Cerebellar cortex (tissue), 1 donor: Measurements from ENCODE around the gene SLC38A1.
"Not testable (repeated sequence)": the region's sequence is repeated elsewhere in the genome, so short reads cannot be mapped to it uniquely, and the experiment has no call there.

Source experiments
- DNase-seq: peaks from one replicate; pipeline ENCODE4 v3.0.0-alpha.2; 2015; ENCODE audit warnings: low spot score

Gene SLC38A1

GRCh38 chr12:46268583-46269428 is at the start of gene SLC38A1:
Gene SLC38A1 (minus strand): TSS chr12:46269043. CDS start chr12:46239800, 29,243 bp downstream.
- peak; percentile 90 for DNase-seq

- no peak for DNase-seq
Measured at GRCh38 chr12:46318037-46318436, 49.2 kb upstream of the SLC38A1 start.

- DNase-seq, result no peak
Measured at GRCh38 chr12:46304070-46304469, 35.2 kb upstream of the SLC38A1 start.

DNA sequence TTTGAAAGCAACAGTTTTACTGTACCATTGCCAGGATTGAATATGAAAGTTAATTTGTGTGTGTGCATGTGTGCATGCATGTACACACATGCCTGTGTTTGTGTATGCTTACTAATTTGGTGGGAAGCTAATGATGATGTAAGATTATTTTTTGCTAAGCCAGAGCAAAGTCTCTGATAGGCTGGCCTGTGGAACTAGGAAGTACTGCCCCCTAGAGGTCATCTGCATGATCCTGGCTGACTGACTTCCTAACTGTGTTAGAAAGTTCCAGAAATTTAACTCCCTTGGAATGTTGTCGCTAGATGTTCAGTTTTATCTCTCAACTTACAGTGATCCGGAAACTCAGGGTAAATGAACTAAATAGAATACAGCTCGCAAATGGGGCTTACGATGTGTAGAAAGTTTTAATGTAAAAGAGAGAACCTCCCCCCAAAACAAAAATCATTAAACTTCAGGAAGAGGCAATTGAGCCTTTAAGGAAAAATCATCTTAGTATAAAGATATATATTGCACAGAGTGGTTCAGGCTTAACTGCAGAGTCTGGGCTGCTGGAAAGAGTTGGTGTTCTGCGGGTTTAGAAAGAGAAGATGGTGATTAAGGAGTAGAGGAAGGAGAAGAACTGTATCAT is 34.3 kb upstream of the SLC38A1 start:
- peak; percentile 15 for DNase-seq

DNA sequence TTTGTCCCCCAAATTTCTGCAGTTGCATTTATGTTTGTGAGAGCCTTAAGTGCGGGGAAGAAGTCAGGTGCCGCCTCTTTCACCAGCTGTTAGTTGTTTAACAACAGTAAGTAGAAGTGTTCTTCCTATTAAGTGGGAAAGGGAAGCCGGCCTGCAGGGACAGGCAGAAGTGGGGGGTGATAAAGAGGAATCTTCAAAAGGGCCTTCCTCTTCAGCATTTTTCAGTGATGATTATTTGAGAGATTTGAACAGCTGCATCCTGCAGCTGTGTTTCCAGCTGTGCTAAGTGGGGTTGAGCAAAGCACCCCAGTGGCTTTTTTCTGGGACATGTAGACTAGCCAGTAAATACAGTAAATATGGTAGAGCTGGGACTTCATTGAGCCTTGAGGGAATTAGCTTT is 32.1 kb upstream of the SLC38A1 start:
- DNase-seq, result no peak

DNA sequence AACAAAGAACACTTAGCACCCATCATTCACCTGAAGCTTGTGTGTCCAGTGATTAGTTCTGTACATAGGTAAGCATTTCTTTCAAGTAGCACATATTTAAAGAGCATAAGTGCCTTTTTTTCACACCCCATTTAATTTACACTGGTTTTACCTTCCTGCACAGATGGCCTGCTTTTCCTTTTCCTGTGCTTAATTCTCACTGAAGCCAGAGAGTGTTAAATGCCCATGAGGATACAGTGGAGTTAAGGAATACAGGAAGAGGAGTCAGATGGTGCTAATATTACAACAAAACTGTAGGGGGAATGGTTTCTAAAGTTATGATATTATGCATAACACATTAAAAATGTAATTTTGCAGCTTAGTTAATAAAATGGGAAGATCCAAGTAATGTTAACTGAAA is 31.0 kb upstream of the SLC38A1 start:
- no peak for DNase-seq

- DNase-seq, result no peak
Measured at GRCh38 chr12:46298261-46298660, 29.4 kb upstream of the SLC38A1 start.

- DNase-seq, result no peak
Measured at GRCh38 chr12:46296822-46297221, 28.0 kb upstream of the SLC38A1 start.

DNA sequence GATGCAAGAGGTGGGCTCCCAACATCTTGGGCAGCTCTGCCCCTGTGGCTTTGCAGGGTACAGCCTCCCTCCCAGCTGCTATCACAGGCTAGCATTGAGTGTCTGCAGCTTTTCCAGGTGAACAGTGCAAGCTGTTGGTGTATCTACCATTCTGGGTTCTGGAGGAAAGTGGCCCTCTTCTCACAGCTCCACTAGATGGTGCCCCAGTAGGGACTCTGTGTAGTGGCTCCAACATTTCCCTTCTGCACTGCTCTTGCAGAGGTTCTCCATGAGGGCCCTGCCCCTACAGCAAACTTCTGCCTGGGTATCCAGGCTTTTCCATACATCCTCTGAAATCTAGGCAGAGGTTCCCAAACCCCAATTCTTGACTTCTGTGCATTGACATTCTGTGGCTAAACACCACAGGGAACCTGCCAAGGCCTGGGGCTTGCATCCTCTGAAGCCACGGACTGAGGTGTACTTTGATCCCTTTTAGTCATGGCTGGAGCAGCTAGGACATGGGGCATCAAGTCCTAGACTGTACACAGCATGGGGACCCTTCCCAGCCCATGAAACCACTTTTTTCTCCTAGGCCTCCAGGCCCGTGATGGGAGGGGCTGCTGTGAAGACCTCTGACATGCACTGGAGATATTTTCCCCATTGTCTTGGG is 24.0 kb upstream of the SLC38A1 start:
- DNase-seq, result no peak

DNA sequence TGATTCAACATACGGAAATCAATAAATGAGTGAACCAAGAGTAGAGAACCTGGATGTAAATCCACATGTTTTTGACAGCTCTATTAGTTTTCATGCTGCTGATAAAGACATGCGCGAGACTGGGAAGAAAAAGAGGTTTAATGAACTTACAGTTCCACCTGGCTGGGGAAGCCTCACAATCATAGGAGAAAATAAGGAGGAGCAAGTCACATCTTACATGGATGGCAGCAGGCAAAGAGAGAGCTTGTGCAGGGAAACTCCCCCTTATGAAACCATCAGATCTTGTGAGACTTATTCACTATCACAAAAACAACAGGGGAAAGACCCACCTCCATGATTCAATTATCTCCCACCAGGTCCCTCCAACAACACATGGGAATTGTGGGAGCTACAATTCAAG is 23.1 kb upstream of the SLC38A1 start:
- not testable (repeated sequence) for DNase-seq

DNA sequence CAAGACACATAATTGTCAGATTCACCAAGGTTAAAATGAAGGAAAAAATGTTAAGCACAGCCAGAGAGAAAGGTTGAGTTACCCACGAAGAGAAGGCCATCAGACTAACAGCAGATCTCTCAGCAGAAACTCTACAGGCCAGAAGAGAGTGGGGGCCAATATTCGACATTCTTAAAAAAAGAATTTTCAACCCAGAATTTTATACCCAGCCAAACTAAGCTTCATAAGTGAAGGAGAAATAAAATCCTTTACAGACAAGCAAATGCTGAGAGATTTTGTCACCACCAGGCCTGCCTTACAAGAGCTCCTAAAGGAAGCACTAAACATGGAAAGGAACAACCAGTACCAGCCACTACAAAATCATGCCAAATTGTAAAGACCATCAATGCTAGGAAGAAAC is 16.3 kb upstream of the SLC38A1 start:
- not testable (repeated sequence) for DNase-seq

DNA sequence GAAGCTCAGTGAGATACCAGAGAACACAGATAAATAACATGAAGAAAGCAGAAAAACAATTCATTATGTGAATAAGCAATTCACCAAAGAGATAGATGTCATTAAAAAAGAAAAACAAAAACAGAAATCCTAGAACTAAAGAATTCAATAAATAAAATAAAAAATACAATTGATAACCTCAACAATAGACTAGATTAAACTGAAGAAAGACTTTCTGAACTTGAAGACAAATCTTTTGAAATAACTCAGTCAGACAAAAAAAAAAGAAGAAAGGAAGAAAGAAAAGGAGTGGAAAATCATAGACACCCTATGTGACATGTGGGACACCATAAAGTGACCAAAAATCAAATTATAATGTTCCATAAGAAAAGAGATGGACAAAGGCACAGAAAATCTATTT is 14.0 kb upstream of the SLC38A1 start:
- DNase-seq, result no peak

GRCh38 chr12:46276756-46277155 is 7.9 kb upstream of the SLC38A1 start:
- DNase-seq, result no peak

GRCh38 chr12:46271863-46272262 is 3.0 kb upstream of the SLC38A1 start:
- no peak for DNase-seq

GRCh38 chr12:46269429-46270241 is 792 bp upstream of the SLC38A1 start:
- peak; percentile 73 for DNase-seq

DNA sequence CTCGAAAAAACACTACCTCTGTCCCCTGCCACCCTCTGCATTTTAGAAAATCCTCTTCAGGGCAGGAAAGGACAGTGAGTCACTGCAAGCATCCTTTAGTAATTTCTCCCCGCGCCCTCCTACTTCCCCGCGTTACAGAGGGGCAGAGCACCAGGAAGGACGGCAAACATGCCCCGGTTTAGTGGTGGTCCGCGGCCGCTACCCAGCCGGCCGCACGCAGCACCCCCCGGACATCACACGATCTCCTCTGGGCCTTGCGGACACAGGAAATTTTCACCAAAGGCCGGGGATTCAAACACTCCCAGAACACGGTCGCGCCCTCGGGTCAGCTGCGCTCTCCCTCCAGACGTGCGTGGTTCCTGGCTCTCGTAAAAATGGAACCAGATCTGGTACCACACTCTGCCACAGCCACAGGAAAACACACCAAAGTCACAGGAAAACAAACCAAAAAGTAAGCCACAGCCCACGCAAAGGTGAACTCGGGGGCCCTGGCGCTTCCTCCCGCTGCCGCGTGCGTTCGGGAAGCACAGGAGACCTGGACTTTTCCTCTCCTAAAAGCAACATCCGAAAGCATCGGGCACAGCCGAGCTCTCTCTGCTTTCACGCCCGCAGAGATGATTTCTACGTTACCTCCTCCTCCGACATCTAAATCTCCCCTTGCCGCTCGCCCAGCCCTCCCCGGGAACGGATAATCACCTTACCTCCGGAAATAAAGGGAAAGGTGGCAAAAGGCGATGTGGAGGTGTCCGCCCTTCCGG is 839 bp downstream of the SLC38A1 start:
- no peak for DNase-seq

- peak; percentile 35 for DNase-seq
Measured at GRCh38 chr12:46267575-46267824, 1.3 kb downstream of the SLC38A1 start.

GRCh38 chr12:46266869-46267574 is 1.8 kb downstream of the SLC38A1 start:
- DNase-seq, result peak; percentile 75

DNA sequence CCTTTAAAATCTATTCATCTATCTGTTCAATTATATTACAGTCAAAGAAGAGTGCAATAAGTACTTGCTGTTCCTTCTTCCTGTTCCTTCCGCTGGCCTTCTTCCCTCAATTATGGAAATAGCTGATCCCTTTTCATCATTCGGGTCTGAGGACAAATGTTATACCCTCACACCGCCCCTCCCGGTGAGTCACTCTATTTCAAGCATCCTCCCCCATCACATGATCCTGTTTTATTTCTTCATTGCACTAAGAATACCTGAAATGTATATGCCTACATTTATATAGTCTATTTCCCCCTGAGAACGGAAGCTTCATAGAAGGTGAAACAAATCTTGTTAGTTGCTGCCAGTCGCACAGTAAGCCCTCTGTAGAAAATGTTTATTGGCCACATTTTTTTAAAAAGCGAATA is 2.5 kb downstream of the SLC38A1 start:
- DNase-seq, result peak; percentile 46

DNA sequence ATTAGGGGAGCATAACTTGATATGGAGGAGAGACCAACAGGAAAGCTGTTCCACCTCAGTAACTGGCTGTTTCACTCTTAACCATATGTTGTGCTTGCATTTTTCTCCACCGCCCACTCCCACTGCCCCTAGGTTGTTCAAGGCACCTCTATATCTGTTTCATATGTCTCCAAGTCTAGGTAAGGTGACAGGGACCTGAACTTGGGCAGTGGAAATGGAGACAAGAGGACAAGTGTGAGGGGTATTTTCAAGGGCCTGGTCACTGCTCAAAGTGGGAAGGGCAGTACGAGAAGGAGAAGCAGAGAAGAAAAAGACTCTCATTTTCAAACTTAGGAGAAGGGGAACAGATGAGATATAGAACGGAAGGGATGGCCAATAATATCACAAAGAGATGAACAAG is 3.1 kb downstream of the SLC38A1 start:
- DNase-seq, result no peak

GRCh38 chr12:46265102-46265501 is 3.7 kb downstream of the SLC38A1 start:
- DNase-seq, result no peak
